ENCODE measurements around the gene ELAC1. TPM values are rescaled to one million over a fixed set of nuclear protein-coding genes. Genes with fewer than 3 reads are reported as not detected.

ELAC1 gene
- total and polyA plus RNA-seq, 2 experiments from 2014 or later, result 2.8 to 3.2 TPM

- H3F3A ChIP-seq (replicated peaks; ENCODE audit: low read depth), result no peaks in the 10 kb centered on the region
- peaks cover 3% of the 10 kb centered on the region; the same call in 1 of the 3 replicates for H3K4me1 Mint-ChIP-seq
These were observed 15.0 kb downstream of the ELAC1 start for GRCh38 chr18:50982802-50983179.

More at GRCh38 chr18:50982802-50983179, 15.0 kb downstream of the ELAC1 start:
- ATAC-seq (no peak), DNase-seq (ENCODE audit: low spot score) (peak; percentile 23)
- H3K4me3 ChIP-seq, result no peak overlapping the region
- H3K36me3 ChIP-seq (ENCODE audit: insufficient read depth), result no peaks in the 10 kb centered on the region; the same call in 1 of the 2 replicates
- TF ChIP-seq POLR2AphosphoS5 (IDR thresholded peaks at IDR 0.05; ENCODE audit: low read depth) (no peak), JUNB (IDR thresholded peaks at IDR 0.05; ENCODE audit: unreplicated experiment) (no peak), CTCF (conservative IDR thresholded peaks at IDR 0.05; ENCODE audit: low read depth in 2 of 2) (peak; percentile 31 to 32; a peak in 3 of 4 replicates), ZNF114 (CRISPR knock-in tag; IDR thresholded peaks at IDR 0.05) (no peak), REST (IDR thresholded peaks at IDR 0.05; ENCODE audit: unreplicated experiment) (no peak)
- H4K20me1 ChIP-seq (replicated peaks; ENCODE audit: insufficient read depth), result no peaks in the 10 kb centered on the region
- H3K27me3 ChIP-seq (ENCODE audit: insufficient read depth), result no peaks in the 10 kb centered on the region
- no peak overlapping the region for H3K27ac ChIP-seq (ENCODE audit: low read depth)
- no peak overlapping the region for H2AFZ ChIP-seq
- H3K79me2 ChIP-seq (replicated peaks; ENCODE audit: insufficient read depth), result no peaks in the 10 kb centered on the region
- Mint-ChIP-seq H3K9me3 (peaks cover 6% of the 10 kb centered on the region), H3K27ac (no peak overlapping the region), H3K36me3 (ENCODE audit: low read depth) (peaks cover 23% of the 10 kb centered on the region), H3K27me3 (ENCODE audit: insufficient read depth, low read depth, poor library complexity) (no peaks in the 10 kb centered on the region), H3K4me3 (no peak overlapping the region)
- no peak overlapping the region for H3K4me2 ChIP-seq
- H3K9me2 ChIP-seq (ENCODE audit: insufficient read depth), result peaks cover 9% of the 10 kb centered on the region; the same call in 1 of the 2 replicates
- no peaks in the 10 kb centered on the region for H3K4me1 ChIP-seq (ENCODE audit: insufficient read depth)
